H1 (cell line): ENCODE data around the gene C1orf174. TPM values are rescaled to one million over a fixed set of nuclear protein-coding genes. Genes with fewer than 3 reads are reported as not detected.

Experiments used
- CTCF ChIA-PET: fragments of 300-600 bp; sonication (Branson Sonifier 250); formaldehyde crosslinking; loops from one replicate; lab custom pipeline; 2021; ENCODE audit not compliant: partially characterized antibody; lab: Charles Lee
- POLR2A ChIA-PET: fragments of 300-600 bp; sonication (Branson Sonifier 250); formaldehyde crosslinking; loops from one replicate; lab custom pipeline; 2021; ENCODE audit warnings: inconsistent platforms; ENCODE audit not compliant: partially characterized antibody; lab: Charles Lee
- DNase-seq, 2 experiments: peaks; one replicate each; pipeline versions ENCODE4 v3.0.0 to v3.0.0-alpha.2; 2010 to 2022; ENCODE audit warnings: low spot score in 2 of 2, low read depth in 1 of 2, mixed read lengths in 1 of 2
- FAIRE-seq: peaks from 2 replicates; lab custom pipeline; 2011; peaks lifted over from hg19 to GRCh38; lab: Jason Lieb, UNC
- H2AFZ ChIP-seq: 2 replicates; pipeline ENCODE4 v1.8.1; 2012; ENCODE audit warnings: low read length, inconsistent platforms
- H2AK5ac ChIP-seq: 2 replicates; pipeline ENCODE4 v1.6.1; 2013; ENCODE audit warnings: low read depth, low read length
- H2BK120ac ChIP-seq: replicated peaks from 2 replicates; pipeline ENCODE3; 2013; ENCODE audit warnings: low read depth, low read length, inconsistent platforms
- H2BK12ac ChIP-seq: 2 replicates; pipeline ENCODE4 v1.6.1; 2013; ENCODE audit warnings: low read depth, low read length
- H2BK15ac ChIP-seq: 2 replicates; pipeline ENCODE4 v1.6.1; 2013; ENCODE audit warnings: low read length
- H2BK20ac ChIP-seq: 2 replicates; pipeline ENCODE4 v1.6.1; 2013; ENCODE audit warnings: low read length
- H2BK5ac ChIP-seq: 2 replicates; pipeline ENCODE4 v1.6.1; 2013; ENCODE audit warnings: low read depth, low read length
- H3K14ac ChIP-seq: 2 replicates; pipeline ENCODE4 v1.6.1; 2013; ENCODE audit warnings: inconsistent platforms; ENCODE audit not compliant: insufficient read length
- H3K18ac ChIP-seq: 2 replicates; pipeline ENCODE4 v1.6.1; 2013; ENCODE audit warnings: low read length; ENCODE audit errors: extremely low read depth
- H3K23ac ChIP-seq: 2 replicates; pipeline ENCODE4 v1.6.1; 2013; ENCODE audit warnings: inconsistent platforms; ENCODE audit not compliant: insufficient read length
- H3K23me2 ChIP-seq: 2 replicates; pipeline ENCODE4 v1.6.1; 2013; ENCODE audit warnings: low read depth, low read length
- H3K27ac ChIP-seq: 2 replicates; pipeline ENCODE4 v1.6.1; 2011; ENCODE audit warnings: low read depth, low read length, inconsistent platforms
- H3K27me3 ChIP-seq, 4 experiments: replicated peaks in 1 of 4; 1 replicate in 1 of 4; 2 replicates in 3 of 4; pipeline versions ENCODE4 v1.6.1 to v1.8.1; 2011 to 2013; ENCODE audit warnings: low read length in 3 of 4, mild to moderate bottlenecking in 3 of 4, inconsistent platforms in 2 of 4, mixed read lengths in 2 of 4, moderate library complexity in 1 of 4; ENCODE audit not compliant: control insufficient read depth in 3 of 4, insufficient read depth in 3 of 4; ENCODE audit errors: extremely low read depth in 1 of 4
- H3K36me3 ChIP-seq, 4 experiments: 2 replicates each; pipeline versions ENCODE4 v1.6.1 to v1.8.1; 2011 to 2013; ENCODE audit warnings: mild to moderate bottlenecking in 4 of 4, low read length in 3 of 4, moderate library complexity in 2 of 4, control low read depth in 1 of 4, inconsistent platforms in 1 of 4; ENCODE audit not compliant: insufficient read depth in 4 of 4, control insufficient read depth in 2 of 4
- H3K4ac ChIP-seq: replicated peaks from 2 replicates; pipeline ENCODE3; 2013; ENCODE audit warnings: low read length, low read depth, mixed read lengths, inconsistent platforms; ENCODE audit not compliant: insufficient read length
- H3K4me1 ChIP-seq, 4 experiments: replicated peaks in 1 of 4; 1 replicate in 1 of 4; 2 replicates in 3 of 4; pipeline versions ENCODE4 v1.6.1 to v1.8.1; 2011 to 2013; ENCODE audit warnings: low read length in 3 of 4, inconsistent platforms in 2 of 4, mixed read lengths in 1 of 4; ENCODE audit not compliant: insufficient read depth in 4 of 4, control insufficient read depth in 3 of 4
- H3K4me2 ChIP-seq, 2 experiments: 2 replicates each; pipeline versions ENCODE4 v1.6.1 to v1.8.1; 2011 to 2013; ENCODE audit warnings: low read depth in 2 of 2, low read length in 2 of 2, control low read depth in 1 of 2, inconsistent platforms in 1 of 2, mild to moderate bottlenecking in 1 of 2; ENCODE audit not compliant: insufficient read depth in 1 of 2
- H3K4me3 ChIP-seq, 4 experiments: fragments of 200-600, 300-600 bp in 1 of 4; sonication (generic), shearing (Covaris generic), sonication (Bioruptor Twin) in 1 of 4; 2 replicates each; pipeline versions ENCODE4 v1.5.1 to v1.8.1; 2011 to 2016; ENCODE audit warnings: low read length in 4 of 4, low read depth in 3 of 4, control low read depth in 2 of 4, inconsistent platforms in 2 of 4, mild to moderate bottlenecking in 2 of 4, mixed read lengths in 1 of 4, moderate library complexity in 1 of 4; ENCODE audit not compliant: insufficient read depth in 2 of 4; ENCODE audit errors: extremely low read depth in 1 of 4
- H3K56ac ChIP-seq: replicated peaks from 2 replicates; pipeline ENCODE3; 2013; ENCODE audit warnings: low read depth, mild to moderate bottlenecking, mixed read lengths, low read length, inconsistent platforms; ENCODE audit not compliant: insufficient read length
- H3K79me1 ChIP-seq: 2 replicates; pipeline ENCODE4 v1.6.1; 2013; ENCODE audit warnings: low read depth, low read length, control low read depth
- H3K79me2 ChIP-seq, 2 experiments: 2 replicates each; pipeline versions ENCODE4 v1.6.1 to v1.8.1; 2012 to 2013; ENCODE audit warnings: low read length in 2 of 2, mild to moderate bottlenecking in 2 of 2, inconsistent platforms in 1 of 2; ENCODE audit not compliant: insufficient read depth in 2 of 2, control insufficient read depth in 1 of 2
- H3K9ac ChIP-seq, 4 experiments: replicated peaks in 1 of 4; 1 replicate in 1 of 4; 2 replicates in 3 of 4; pipeline versions ENCODE4 v1.6.1 to v1.8.1; 2011 to 2013; ENCODE audit warnings: low read depth in 3 of 4, low read length in 3 of 4, control low read depth in 2 of 4, mild to moderate bottlenecking in 2 of 4, moderate library complexity in 2 of 4, inconsistent platforms in 1 of 4; ENCODE audit errors: extremely low read depth in 1 of 4
- H3K9me3 ChIP-seq, 2 experiments: 2 replicates each; pipeline versions ENCODE4 v1.6.1 to v1.8.1; 2012 to 2013; ENCODE audit warnings: mild to moderate bottlenecking in 2 of 2, moderate library complexity in 2 of 2, control low read depth in 1 of 2, inconsistent platforms in 1 of 2, low read depth in 1 of 2, low read length in 1 of 2, mixed read lengths in 1 of 2; ENCODE audit not compliant: insufficient read depth in 2 of 2
- H4K20me1 ChIP-seq, 2 experiments: replicated peaks in 1 of 2; 2 replicates each; pipeline versions ENCODE3 to v1.8.1; 2011 to 2013; ENCODE audit warnings: inconsistent platforms in 2 of 2, low read length in 2 of 2, mild to moderate bottlenecking in 1 of 2; ENCODE audit not compliant: insufficient read depth in 2 of 2, control insufficient read depth in 1 of 2
- H4K5ac ChIP-seq: 2 replicates; pipeline ENCODE4 v1.6.1; 2013; ENCODE audit warnings: low read length, low read depth, mixed read lengths, inconsistent platforms; ENCODE audit not compliant: insufficient read length
- H4K8ac ChIP-seq: 2 replicates; pipeline ENCODE4 v1.8.0; 2013; ENCODE audit warnings: mild to moderate bottlenecking, moderate library complexity, low read length, inconsistent platforms; ENCODE audit not compliant: insufficient read depth; ENCODE audit errors: extremely low read depth
- H4K91ac ChIP-seq: replicated peaks from 2 replicates; pipeline ENCODE3; 2013; ENCODE audit warnings: low read length, mixed read lengths, inconsistent platforms; ENCODE audit not compliant: insufficient read length
- BRCA1 ChIP-seq: IDR thresholded peaks from 2 replicates; pipeline ENCODE4 v1.6.1; 2012; ENCODE audit warnings: low read depth, low read length, improper control_type of control experiment
- CHD2 ChIP-seq: IDR thresholded peaks from 2 replicates; pipeline ENCODE4 v1.6.1; 2012; ENCODE audit warnings: low read length, improper control_type of control experiment
- CTCF ChIP-seq, 3 experiments: IDR thresholded peaks; 1 replicate in 2 of 3; 2 replicates in 1 of 3; pipeline versions ENCODE4 v1.5.1 to v1.6.1; 2011; ENCODE audit warnings: low read length in 3 of 3, mild to moderate bottlenecking in 3 of 3, inconsistent platforms in 2 of 3, low read depth in 1 of 3, moderate library complexity in 1 of 3; ENCODE audit not compliant: insufficient read depth in 1 of 3; ENCODE audit errors: control extremely low read depth in 1 of 3
- EP300 ChIP-seq, 2 experiments: IDR thresholded peaks; 1 replicate in 1 of 2; 2 replicates in 1 of 2; pipeline ENCODE4 v1.6.1; 2011 to 2012; ENCODE audit warnings: low read depth in 2 of 2, low read length in 2 of 2, mild to moderate bottlenecking in 2 of 2, borderline replicate concordance in 1 of 2, inconsistent platforms in 1 of 2, moderate library complexity in 1 of 2
- NRF1 ChIP-seq: IDR thresholded peaks from 2 replicates; pipeline ENCODE4 v1.6.1; 2011; ENCODE audit warnings: mild to moderate bottlenecking, low read depth, low read length, improper control_type of control experiment
- RAD21 ChIP-seq, 2 experiments: IDR thresholded peaks in 1 of 2; conservative IDR thresholded peaks in 1 of 2; 2 replicates each; pipeline ENCODE4 v1.6.1; 2011; ENCODE audit warnings: low read depth in 2 of 2, low read length in 2 of 2, improper control_type of control experiment in 1 of 2, inconsistent platforms in 1 of 2, mild to moderate bottlenecking in 1 of 2, moderate library complexity in 1 of 2
- TCF12 ChIP-seq: IDR thresholded peaks from 2 replicates; pipeline ENCODE4 v1.6.1; 2011; ENCODE audit warnings: low read depth, mild to moderate bottlenecking, low read length
- WGBS, 2 experiments: shearing (Covaris generic) in 1 of 2; methylation state at CpG; one replicate each; pipeline versions ENCODE4 v1.1.6 to v1.1.7; 2013 to 2015; ENCODE audit warnings: low lambda C conversion rate in 2 of 2, mixed read lengths in 2 of 2, inconsistent platforms in 1 of 2, low coverage in 1 of 2, missing lambda C conversion rate in 1 of 2; ENCODE audit not compliant: insufficient replicate concordance in 2 of 2, insufficient coverage in 1 of 2, insufficient read length in 1 of 2; ENCODE audit errors: extremely low coverage in 1 of 2, missing lambda C conversion rate in 1 of 2; 5-methylcytosine and 5-hydroxymethylcytosine counted together
- polyA plus RNA-seq, 7 experiments: library from polyadenylated mRNA; depleted of rRNA in 3 of 7; stranded (reverse) in 5 of 7; unstranded in 2 of 7; fragments of >200 nt in 5 of 7; fragments of 200-250 nt in 2 of 7; gene quantifications; 1 replicate in 5 of 7; 2 replicates in 1 of 7; 4 replicates in 1 of 7; pipeline versions ENCODE4 v1.2.1 to v1.2.3, GENCODE V29; 2011 to 2013; ENCODE audit warnings: missing spikeins in 2 of 7, mixed read lengths in 2 of 7
- total RNA-seq: library from RNA; stranded (reverse); fragmentation: NEBNext Ultra II Directional; extraction: Animal tissue kit (Norgen Biotek cat#: 25700); gene quantifications from 2 replicates; pipeline ENCODE4 v1.2.1, GENCODE V29; 2021

Gene C1orf174
- total and polyA plus RNA-seq, 2 of the 8 experiments (the other 6 are each of a cell fraction or from before 2014, with no cell fraction given) = 28.4 to 32.4 TPM

DNA sequence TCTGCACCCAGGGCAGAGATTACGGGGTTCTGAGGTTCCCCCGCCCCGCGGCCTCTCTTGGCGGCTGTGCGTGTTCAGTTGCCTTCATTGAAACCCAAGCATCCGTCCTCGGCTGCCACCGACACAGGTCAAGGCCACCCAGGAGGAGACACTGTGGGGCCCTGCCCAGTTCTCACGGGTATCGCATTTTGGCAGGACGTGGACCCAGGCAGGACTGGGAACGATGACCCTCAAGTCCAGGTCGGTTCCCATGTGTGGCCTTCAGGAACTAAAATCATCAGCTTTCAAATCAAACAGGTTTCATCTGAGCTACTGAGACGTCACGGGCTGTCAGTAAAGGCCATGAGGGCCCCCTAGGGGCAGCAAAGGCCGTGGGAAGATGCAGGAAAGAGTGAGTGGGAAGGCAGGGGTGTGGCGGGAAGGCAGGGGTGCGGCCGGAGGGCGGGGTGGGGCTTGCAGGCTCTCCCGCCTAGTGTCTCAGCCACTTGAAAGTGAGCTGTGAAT, 7.0 kb upstream of the C1orf174 start:
- H2AFZ ChIP-seq = no peak overlapping the region
- H2AK5ac ChIP-seq = no peak overlapping the region
- H3K9me3 ChIP-seq = no peaks in the 10 kb centered on the region
- no peak overlapping the region for H2BK120ac ChIP-seq
- TF ChIP-seq TCF12 (no peak), BRCA1 (no peak), EP300 (IDR thresholded peaks at IDR 0.05; ENCODE audit: borderline replicate concordance in 1 of 2, low read depth in 2 of 2, low read length in 2 of 2) (no peak), CTCF (IDR thresholded peaks at IDR 0.05; ENCODE audit: control extremely low read depth in 1 of 3, insufficient read depth in 1 of 3, low read depth in 1 of 3, low read length in 3 of 3) (peak in 1 of 3 experiments; percentile 40; a peak in 2 of 4 replicates), RAD21 (IDR thresholded peaks at IDR 0.05 in 1 of 2, conservative IDR thresholded peaks at IDR 0.05 in 1 of 2; ENCODE audit: low read depth in 2 of 2, low read length in 2 of 2) (peak; percentile 57 to 61), CHD2 (no peak), NRF1 (no peak)
- no peak overlapping the region for H3K23ac ChIP-seq
- H3K18ac ChIP-seq = no peak overlapping the region
- H3K36me3 ChIP-seq = no peaks in the 10 kb centered on the region
- peaks cover 0 to 15% (median 9%) of the 10 kb centered on the region in 4 experiments; a peak in 3 of 7 replicates for H3K4me1 ChIP-seq
- H3K23me2 ChIP-seq = no peaks in the 10 kb centered on the region; the same call in 1 of the 2 replicates
- no peak overlapping the region for H4K8ac ChIP-seq
- H3K27me3 ChIP-seq = no peaks in the 10 kb centered on the region
- no peaks in the 10 kb centered on the region for H4K20me1 ChIP-seq
- no peak overlapping the region for H3K27ac ChIP-seq
- no peak overlapping the region for H2BK12ac ChIP-seq
- H4K5ac ChIP-seq = no peak overlapping the region
- no peak overlapping the region for H3K4ac ChIP-seq
- H3K79me2 ChIP-seq = no peaks in the 10 kb centered on the region
- H3K14ac ChIP-seq = no peak overlapping the region
- H4K91ac ChIP-seq = no peak overlapping the region
- H3K79me1 ChIP-seq = no peaks in the 10 kb centered on the region; the same call in 1 of the 2 replicates
- no peak overlapping the region for H3K4me2 ChIP-seq
- no peak overlapping the region for H3K56ac ChIP-seq
- H3K9ac ChIP-seq = no peak overlapping the region
- ChIA-PET POLR2A (interaction anchor here (1.6 kb wide), 1 partner anchor 49 kb away, joined by 3 read pairs; no protein-coding TSS in a partner anchor), CTCF (interaction anchor here (0.6 to 1.4 kb wide), 5 partner anchors 10 to 920 kb away, joined by 3 to 5 read pairs (median 3); no protein-coding TSS in a partner anchor)
- H2BK15ac ChIP-seq = no peak overlapping the region
- H2BK20ac ChIP-seq = no peak overlapping the region
- no peak overlapping the region for H3K4me3 ChIP-seq
- no peak overlapping the region for H2BK5ac ChIP-seq
- WGBS, 2 experiments = 90% methylated on average over 17 of the region's 22 CpGs; no CpG with 5 or more reads in 1 of the 2 experiments
- FAIRE-seq (no peak), DNase-seq (no peak)
